DMS153 treated with DMSO at 0.1 percent for 48 hours (cell line): ENCODE data around the gene STRBP.
"Not testable (repeated sequence)": the region's sequence is repeated elsewhere in the genome, so short reads cannot be mapped to it uniquely, and the experiment has no call there.

Source experiments
- DNase-seq: peaks from one replicate; lab custom pipeline; 2025; ENCODE audit not compliant: unreplicated experiment; lab: John Stamatoyannopoulos, UW

STRBP gene

DNA sequence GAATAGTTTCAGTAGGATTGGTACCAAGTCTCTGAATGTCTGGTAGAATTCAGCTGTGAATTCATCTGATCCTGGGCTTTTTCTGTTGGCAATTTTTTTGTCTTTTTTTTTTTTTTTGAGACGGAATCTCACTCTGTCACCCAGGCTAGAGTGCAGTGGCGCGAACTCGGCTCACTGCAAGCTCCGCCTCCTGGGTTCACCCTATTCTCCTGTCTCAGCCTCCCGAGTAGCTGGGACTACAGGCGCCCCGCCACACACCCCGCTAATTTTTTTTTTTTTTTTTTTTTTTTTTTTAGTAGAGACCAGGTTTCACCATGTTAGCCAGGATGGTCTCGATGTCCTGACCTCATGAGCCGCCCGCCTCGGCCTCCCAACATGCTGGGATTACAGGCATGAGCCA is 67.9 kb downstream of the STRBP start:
- DNase-seq, result not testable (repeated sequence)

DNA sequence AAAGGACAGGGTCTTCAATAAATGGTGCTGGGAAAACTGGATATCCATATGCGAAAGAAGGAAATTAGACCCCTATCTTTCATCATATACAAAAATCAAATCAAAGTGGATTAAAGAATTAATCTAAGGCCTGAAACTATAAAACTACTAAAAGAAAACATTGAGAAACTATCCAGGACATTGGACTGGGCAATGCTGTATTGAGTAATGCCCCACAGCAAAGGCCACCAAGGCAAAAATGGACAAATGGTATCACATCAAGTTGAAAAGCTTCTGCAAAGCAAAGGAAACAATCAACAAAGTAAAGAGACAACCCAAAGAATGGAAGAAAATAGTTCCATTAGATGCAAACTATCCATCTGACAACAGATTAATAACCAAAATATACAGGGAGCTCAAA is 72.3 kb downstream of the STRBP start:
- DNase-seq, result no peak

DNA sequence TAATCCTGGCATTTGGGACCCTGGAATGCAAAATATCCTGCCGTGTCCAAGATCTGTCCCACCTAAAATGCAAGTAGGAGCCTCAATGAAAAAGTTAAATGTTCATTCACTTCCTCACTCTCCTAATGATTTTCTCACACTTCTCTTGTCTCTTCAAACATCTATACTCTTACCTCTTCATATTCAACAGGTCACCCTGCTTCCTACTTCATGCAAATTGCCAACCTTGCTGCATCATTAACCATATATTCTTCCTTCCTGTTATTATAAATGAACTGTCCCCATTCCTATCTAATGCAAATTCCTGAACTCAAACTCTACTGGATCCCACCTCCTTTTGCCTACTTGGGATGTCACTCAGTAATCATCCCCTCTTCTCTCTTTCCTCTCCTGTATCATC is 74.4 kb downstream of the STRBP start:
- no peak for DNase-seq

DNA sequence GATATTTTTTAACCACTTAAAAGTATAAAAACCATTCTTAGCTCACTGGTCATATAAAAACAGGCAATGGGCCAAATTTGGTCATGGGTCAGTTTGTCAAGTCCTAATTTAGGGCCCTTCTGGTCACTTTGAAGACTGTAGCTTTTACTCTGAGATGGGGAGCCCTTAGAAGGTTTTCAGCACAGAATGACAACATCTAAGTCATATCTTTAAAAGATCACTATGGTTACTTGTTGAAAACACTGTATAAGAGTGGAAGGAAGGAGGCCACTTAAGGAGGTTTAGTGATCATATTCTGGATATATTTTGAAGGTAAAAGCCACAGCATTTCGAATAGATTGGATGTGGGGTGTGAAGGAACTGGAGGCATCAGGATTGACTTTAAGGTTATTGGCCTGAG is 76.7 kb downstream of the STRBP start:
- no peak for DNase-seq

GRCh38 chr9:123191260-123191659 is 77.1 kb downstream of the STRBP start:
- no peak for DNase-seq

DNA sequence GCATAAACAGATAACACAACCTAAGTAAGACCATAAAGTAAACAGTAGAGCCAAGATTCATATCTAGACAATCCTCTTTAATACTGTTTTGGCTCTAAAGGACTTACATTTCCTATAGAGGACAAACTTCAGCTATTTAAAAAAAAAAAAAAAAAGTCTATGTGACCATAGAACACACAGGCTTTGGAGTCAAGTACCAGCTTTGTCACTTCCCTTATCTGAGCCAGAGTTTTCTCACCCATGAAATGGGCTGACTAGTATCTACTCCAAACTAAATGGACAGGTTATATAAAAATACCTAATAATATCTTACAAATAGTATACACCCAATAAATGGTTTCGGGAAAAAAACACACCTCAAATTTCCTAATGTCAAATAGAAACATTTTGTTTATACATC is 81.3 kb downstream of the STRBP start:
- no peak for DNase-seq

DNA sequence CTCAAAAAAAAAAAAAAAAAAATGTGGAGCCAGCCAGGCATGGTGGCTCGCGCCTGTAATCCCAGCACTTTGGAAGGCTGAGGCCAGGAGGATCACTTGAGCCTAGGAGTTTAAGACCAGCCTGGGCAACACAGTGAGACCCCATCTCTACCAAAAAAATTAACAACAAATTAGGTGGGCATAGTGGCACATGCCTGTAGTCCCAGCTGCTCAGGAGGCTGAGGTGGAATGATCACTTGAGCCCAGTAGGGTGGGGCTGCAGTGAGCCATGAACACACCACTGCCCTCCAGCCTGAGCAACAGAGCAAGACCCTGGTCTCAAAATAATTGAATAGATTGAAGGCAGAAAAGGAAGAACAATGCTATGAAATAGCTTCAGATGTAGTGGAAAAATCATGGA is 82.4 kb downstream of the STRBP start:
- not testable (repeated sequence) for DNase-seq

- DNase-seq, result no peak
Measured at GRCh38 chr9:123176949-123177348, 91.4 kb downstream of the STRBP start.

GRCh38 chr9:123175854-123176629 is 92.3 kb downstream of the STRBP start:
- DNase-seq, result no peak

GRCh38 chr9:123174887-123175518 is 93.4 kb downstream of the STRBP start:
- no peak for DNase-seq

GRCh38 chr9:123174079-123174478 is 94.3 kb downstream of the STRBP start:
- DNase-seq, result no peak

DNA sequence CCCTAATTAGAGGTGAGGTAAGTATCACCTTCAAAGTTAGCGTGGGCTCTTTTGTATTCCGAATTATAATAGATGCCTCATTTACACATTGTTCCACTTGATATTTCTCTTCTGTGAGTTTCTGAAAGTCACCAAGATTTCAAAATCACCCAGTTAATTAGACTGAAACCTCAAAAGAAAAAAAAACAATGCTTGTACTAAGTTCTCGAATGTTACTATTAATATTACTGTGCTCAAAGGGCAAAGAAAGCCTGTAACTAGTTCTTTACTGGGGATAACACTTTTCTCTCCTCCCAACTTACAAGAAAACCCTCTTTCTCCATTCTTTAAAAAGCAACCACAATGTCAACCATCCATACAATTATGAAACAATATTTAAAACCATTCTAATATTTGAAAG is 98.5 kb downstream of the STRBP start:
- DNase-seq, result no peak

DNA sequence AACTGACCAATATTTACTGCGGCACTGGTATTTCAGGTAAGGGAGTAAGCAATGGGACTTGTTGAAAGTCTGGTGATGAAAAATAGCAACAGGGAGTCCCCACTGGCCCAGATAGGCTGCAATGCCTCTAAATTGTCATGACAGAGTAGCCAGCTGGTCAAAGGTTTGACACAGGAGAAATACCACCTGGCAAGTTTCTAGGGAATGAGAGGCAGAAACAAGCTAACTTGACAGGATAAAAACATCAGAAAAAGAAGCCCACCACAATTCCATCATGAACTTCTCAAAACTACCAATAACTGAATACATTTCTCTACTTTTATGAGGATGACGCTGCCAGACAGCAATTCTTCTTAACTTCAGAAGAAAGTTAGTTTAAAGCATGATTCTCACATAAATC is 99.8 kb downstream of the STRBP start:
- DNase-seq, result no peak

GRCh38 chr9:123167474-123167873 is 100.9 kb downstream of the STRBP start:
- no peak for DNase-seq

DNA sequence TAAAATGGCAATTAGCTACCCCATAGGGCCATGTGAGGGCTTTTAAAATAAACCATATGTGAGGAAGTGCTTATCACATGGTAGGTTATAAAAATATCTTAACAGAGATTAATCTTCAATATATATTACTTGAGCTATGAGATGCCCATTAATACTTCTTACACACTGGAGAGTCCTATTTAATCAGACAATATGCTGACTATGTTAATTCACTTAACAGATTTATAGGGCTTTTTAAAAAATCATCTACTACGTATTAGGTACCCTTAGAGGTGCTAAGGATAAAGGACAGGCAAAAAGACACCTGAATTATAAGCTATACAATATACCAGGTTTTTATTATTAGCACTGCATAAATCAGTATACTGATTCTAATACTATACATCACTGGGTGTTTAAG is 102.6 kb downstream of the STRBP start:
- DNase-seq, result no peak

- DNase-seq, result no peak
Measured at GRCh38 chr9:123164285-123164684, 104.1 kb downstream of the STRBP start.

- no peak for DNase-seq
Measured at GRCh38 chr9:123162791-123163345, 105.5 kb downstream of the STRBP start.

DNA sequence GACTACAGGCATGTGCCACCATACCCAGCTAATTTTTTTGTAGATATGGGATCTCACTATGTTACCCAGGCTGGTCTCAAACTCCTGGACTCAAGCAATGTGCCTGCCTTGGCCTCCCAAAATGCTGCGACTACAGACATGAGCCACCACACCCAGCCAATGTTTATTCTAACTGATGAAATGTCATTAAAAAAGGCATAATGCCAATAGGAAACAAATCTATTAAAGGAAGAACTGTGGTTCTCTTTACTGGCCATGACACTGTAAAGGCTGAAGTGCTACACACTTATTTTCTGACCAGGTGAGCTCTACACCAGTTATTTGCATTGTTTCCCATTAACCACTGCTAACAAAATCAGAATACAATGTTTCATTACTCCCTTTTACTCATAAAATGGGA is 106.0 kb downstream of the STRBP start:
- no peak for DNase-seq

DNA sequence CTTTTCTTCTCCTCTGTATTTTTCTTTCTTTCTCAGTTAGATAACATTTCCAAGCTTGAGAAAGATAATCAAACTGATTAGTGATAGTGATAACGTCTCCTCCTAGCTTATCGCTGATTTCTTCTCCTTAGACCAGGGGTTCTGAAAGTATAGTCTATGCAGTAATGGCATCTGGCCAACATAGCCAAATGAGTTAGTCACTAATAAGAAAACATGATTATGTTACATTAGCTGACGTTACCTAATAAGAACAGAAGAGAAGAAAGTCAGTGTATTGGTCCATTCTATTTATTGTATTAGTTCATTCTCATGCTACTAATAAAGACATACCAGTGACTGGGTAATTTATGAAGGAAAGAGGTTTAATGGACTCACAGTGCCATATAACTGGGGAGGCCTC is 111.2 kb downstream of the STRBP start:
- DNase-seq, result no peak

GRCh38 chr9:123150708-123151503 is 117.5 kb downstream of the STRBP start:
- DNase-seq, result no peak

DNA sequence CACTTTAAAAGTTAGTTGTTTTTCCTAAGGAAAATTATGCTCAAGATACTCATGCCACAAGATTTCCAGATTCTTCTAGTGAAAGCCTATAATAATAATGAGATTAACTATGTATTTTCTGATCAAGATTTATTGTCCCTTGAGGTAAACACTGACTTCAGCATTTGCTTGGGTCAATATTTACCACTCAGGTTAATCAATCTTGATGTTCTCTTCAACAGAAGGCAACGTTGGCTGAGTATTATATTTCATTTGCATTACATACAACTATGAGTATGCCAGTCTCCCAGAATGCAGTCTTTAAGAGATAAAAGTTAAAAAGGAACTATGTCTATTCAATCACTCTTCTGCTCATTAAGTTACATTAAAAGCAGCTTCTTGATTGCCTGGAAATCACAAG is 119.3 kb downstream of the STRBP start:
- DNase-seq, result no peak

DNA sequence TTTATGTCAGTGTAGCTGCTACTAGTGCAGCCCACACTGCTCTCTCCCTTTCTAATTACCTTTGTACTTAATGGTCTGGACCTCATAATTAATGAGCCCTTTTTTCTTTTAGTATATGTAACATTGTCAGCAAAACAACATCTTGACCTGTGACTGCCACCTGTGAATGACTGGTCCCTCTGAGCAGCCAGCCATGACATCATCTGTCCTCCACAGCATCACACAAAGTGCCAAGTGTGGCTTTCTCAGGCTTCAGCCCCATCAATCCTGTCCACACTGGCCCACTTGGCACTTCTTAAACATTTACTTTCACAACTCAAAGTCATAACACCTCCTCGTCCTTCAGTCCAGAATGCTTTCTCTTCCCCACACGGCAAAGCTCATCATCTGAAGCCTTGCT is 130.2 kb downstream of the STRBP start:
- DNase-seq, result no peak
